GM10248 (cell line): ENCODE results near the gene PROK1.

Experiments
- CTCF ChIA-PET: fragments of 300-600 bp; sonication (Branson Sonifier 250); formaldehyde crosslinking; extraction: SDS; loops from one replicate; lab custom pipeline; 2021; ENCODE audit warnings: antibody characterized with exemption; lab: Yijun Ruan, JAX
- POLR2A ChIA-PET: fragments of 350-650 bp; sonication (Branson Sonifier 250); formaldehyde crosslinking; extraction: SDS; loops from one replicate; lab custom pipeline; 2020; ENCODE audit warnings: antibody characterized with exemption; lab: Yijun Ruan, JAX
- DNase-seq: peaks from one replicate; pipeline ENCODE4 v3.0.0; 2012; ENCODE audit errors: extremely low spot score
- CTCF ChIP-seq: IDR thresholded peaks from 2 replicates; pipeline ENCODE4 v1.5.1; 2012; ENCODE audit warnings: mild to moderate bottlenecking, low read depth; ENCODE audit errors: extremely low read depth, missing control alignments, control extremely low read depth

The PROK1 gene

GRCh38 chr1:110477041-110477440 lies 26.1 kb downstream of the PROK1 start:
- CTCF ChIA-PET = interaction anchor here (1.2 to 2.9 kb wide), 3 partner anchors 18 to 269 kb away, joined by 4 to 22 read pairs (median 6); no protein-coding TSS in a partner anchor
- POLR2A ChIA-PET = no interaction called here
- no peak for DNase-seq
- TF ChIP-seq CTCF = no peak

GRCh38 chr1:110477445-110477957 lies 26.6 kb downstream of the PROK1 start:
- no peak for DNase-seq
- no peak for TF ChIP-seq CTCF
- CTCF ChIA-PET = interaction anchor here (1.2 to 2.9 kb wide), 2 partner anchors 18 to 270 kb away, joined by 4 to 22 read pairs; no protein-coding TSS in a partner anchor
- POLR2A ChIA-PET = no interaction called here

GRCh38 chr1:110477967-110478640 lies 27.2 kb downstream of the PROK1 start:
- TF ChIP-seq CTCF = no peak
- DNase-seq = no peak
- ChIA-PET CTCF (interaction anchor here (2.9 kb wide), 1 partner anchor 18 kb away, joined by 22 read pairs; no protein-coding TSS in a partner anchor), POLR2A (no interaction called here)

- POLR2A ChIA-PET = no interaction called here
- TF ChIP-seq CTCF = no peak
- CTCF ChIA-PET = interaction anchor here (2.9 kb wide), 1 partner anchor 17 kb away, joined by 22 read pairs; no protein-coding TSS in a partner anchor
- DNase-seq = no peak
These were observed 27.9 kb downstream of the PROK1 start for GRCh38 chr1:110478886-110479285.

GRCh38 chr1:110480356-110481096 lies 29.6 kb downstream of the PROK1 start:
- TF ChIP-seq CTCF = no peak
- DNase-seq = no peak
- POLR2A ChIA-PET = no interaction called here
- CTCF ChIA-PET = interaction anchor here (1.3 to 4.5 kb wide), 3 partner anchors 15 to 273 kb away, joined by 3 to 31 read pairs (median 12); no protein-coding TSS in a partner anchor

- DNase-seq = no peak
- ChIA-PET CTCF (interaction anchor here (1.7 to 4.5 kb wide), 3 partner anchors 14 to 394 kb away, joined by 4 to 31 read pairs (median 12); no protein-coding TSS in a partner anchor), POLR2A (no interaction called here)
- no peak for TF ChIP-seq CTCF
These were observed 31.1 kb downstream of the PROK1 start for GRCh38 chr1:110481968-110482623.
